ENCODE results near the gene RNU4-1.

- no peak for TF ChIP-seq CTCF (IDR thresholded peaks at IDR 0.05)
- TF ChIP-seq POLR2A (IDR thresholded peaks at IDR 0.05) = no peak
Observed at GRCh38 chr12:120286768-120287490, 6.1 kb downstream of the RNU4-1 start.
